Neural cell (in vitro differentiated cells): Measurements from ENCODE around the gene MGAM2. TPM values are rescaled to one million over a fixed set of nuclear protein-coding genes. Genes with fewer than 3 reads are reported as not detected.

Experiments used
- H2AFZ ChIP-seq: fragments of 200-600, 300-800 bp; sonication (generic), shearing (Covaris generic); 2 replicates; pipeline ENCODE4 v1.6.0; 2014; ENCODE audit warnings: low read depth, mild to moderate bottlenecking, antibody characterized with exemption, low read length, moderate library complexity
- H3F3A ChIP-seq: fragments of 200-600 bp; shearing (Covaris generic); 2 replicates; pipeline ENCODE4 v1.6.1; 2016; ENCODE audit warnings: mild to moderate bottlenecking, moderate library complexity, mixed read lengths, antibody characterized with exemption, low read length; ENCODE audit not compliant: insufficient read depth, poor library complexity, severe bottlenecking
- H3K27ac ChIP-seq: fragments of 200-600, 300-800 bp; sonication (generic), shearing (Covaris generic); 2 replicates; pipeline ENCODE4 v1.5.1; 2014; ENCODE audit warnings: mild to moderate bottlenecking, low read length, moderate library complexity
- H3K27me3 ChIP-seq: fragments of 300-800, 200-600 bp; sonication (generic), shearing (Covaris generic); 2 replicates; pipeline ENCODE4 v1.6.0; 2014; ENCODE audit warnings: mild to moderate bottlenecking, low read depth, low read length, moderate library complexity; ENCODE audit not compliant: insufficient read depth
- H3K36me3 ChIP-seq: fragments of 300-800, 200-600 bp; sonication (generic), shearing (Covaris generic); 2 replicates; pipeline ENCODE4 v1.5.1; 2014; ENCODE audit warnings: mild to moderate bottlenecking, antibody characterized with exemption, low read length, moderate library complexity; ENCODE audit not compliant: insufficient read depth
- H3K4me2 ChIP-seq: fragments of 300-800, 200-600 bp; sonication (generic), shearing (Covaris generic); 2 replicates; pipeline ENCODE4 v1.6.0; 2014; ENCODE audit warnings: mild to moderate bottlenecking, low read length
- H3K4me3 ChIP-seq: fragments of 300-800, 200-600 bp; sonication (generic), shearing (Covaris generic); 2 replicates; pipeline ENCODE4 v1.5.1; 2014; ENCODE audit warnings: mild to moderate bottlenecking, low read length, moderate library complexity
- H3K79me2 ChIP-seq: fragments of 200-600 bp; shearing (Covaris generic); replicated peaks from 2 replicates; pipeline ENCODE4 v1.6.0; 2014; ENCODE audit warnings: mild to moderate bottlenecking, low read length, moderate library complexity; ENCODE audit not compliant: insufficient read depth
- H3K9ac ChIP-seq: fragments of 300-800, 200-600 bp; sonication (generic), shearing (Covaris generic); 2 replicates; pipeline ENCODE4 v1.6.1; 2016; ENCODE audit warnings: mild to moderate bottlenecking, low read length, mixed read lengths
- H3K9me2 ChIP-seq: fragments of 200-600 bp; shearing (Covaris generic); 2 replicates; pipeline ENCODE4 v1.6.1; 2016; ENCODE audit warnings: mild to moderate bottlenecking, low read length, mixed read lengths; ENCODE audit not compliant: insufficient read depth
- H3K9me3 ChIP-seq: fragments of 200-600, 300-800 bp; sonication (generic), shearing (Covaris generic); 2 replicates; pipeline ENCODE4 v1.6.1; 2016; ENCODE audit warnings: mild to moderate bottlenecking, mixed run types, low read length, moderate library complexity, mixed read lengths
- H4K20me1 ChIP-seq: fragments of 200-600 bp; shearing (Covaris generic); 2 replicates; pipeline ENCODE4 v1.6.1; 2016; ENCODE audit warnings: mild to moderate bottlenecking, mixed run types; ENCODE audit not compliant: insufficient read depth
- CTCF ChIP-seq: fragments of 450-650 bp; IDR thresholded peaks from 2 replicates; pipeline ENCODE4 v1.5.1; 2014; ENCODE audit warnings: antibody characterized with exemption, mild to moderate bottlenecking, moderate library complexity; ENCODE audit not compliant: poor library complexity, severe bottlenecking
- EP300 ChIP-seq: fragments of 450-650 bp; conservative IDR thresholded peaks from 2 replicates; pipeline ENCODE4 v1.6.1; 2014; ENCODE audit warnings: antibody characterized with exemption, mild to moderate bottlenecking, moderate library complexity; ENCODE audit not compliant: poor library complexity, severe bottlenecking
- EZH2 ChIP-seq: fragments of 200-600, 300-800 bp; shearing (Covaris generic), sonication (generic); IDR thresholded peaks from 2 replicates; pipeline ENCODE4 v1.6.1; 2014; ENCODE audit warnings: antibody characterized with exemption, low read length, borderline replicate concordance, mild to moderate bottlenecking; ENCODE audit not compliant: insufficient read depth, poor library complexity, severe bottlenecking
- MXI1 ChIP-seq: fragments of 450-650 bp; conservative IDR thresholded peaks from 2 replicates; pipeline ENCODE4 v1.6.1; 2014; ENCODE audit warnings: antibody characterized with exemption, mild to moderate bottlenecking; ENCODE audit not compliant: poor library complexity, severe bottlenecking
- POLR2AphosphoS5 ChIP-seq: IDR thresholded peaks from 2 replicates; pipeline ENCODE4 v1.6.1; 2012
- RAD21 ChIP-seq: fragments of 450-650 bp; conservative IDR thresholded peaks from 2 replicates; pipeline ENCODE4 v1.6.1; 2014; ENCODE audit warnings: antibody characterized with exemption, mild to moderate bottlenecking, moderate library complexity
- REST ChIP-seq: IDR thresholded peaks from 2 replicates; pipeline ENCODE4 v1.6.1; 2012; ENCODE audit warnings: borderline replicate concordance
- SMC3 ChIP-seq: fragments of 450-650 bp; conservative IDR thresholded peaks from 2 replicates; pipeline ENCODE4 v1.6.1; 2014; ENCODE audit warnings: antibody characterized with exemption, mild to moderate bottlenecking, moderate library complexity; ENCODE audit not compliant: poor library complexity
- TAF1 ChIP-seq: IDR thresholded peaks from 2 replicates; pipeline ENCODE4 v1.6.1; 2012; ENCODE audit warnings: low read depth
- polyA plus RNA-seq: library from polyadenylated mRNA; depleted of rRNA; stranded (reverse); fragments of >200 nt; gene quantifications from 2 replicates; pipeline ENCODE4 v1.2.3, GENCODE V29; 2014

MGAM2 gene
- polyA plus RNA-seq, 1 donor from 2014 or later = 0.76 TPM

- H3K36me3 ChIP-seq = no peaks in the 10 kb centered on the region
- no peaks in the 10 kb centered on the region for H4K20me1 ChIP-seq
- H3F3A ChIP-seq = no peaks in the 10 kb centered on the region
- no peaks in the 10 kb centered on the region for H3K27me3 ChIP-seq
- H3K9ac ChIP-seq = no peak overlapping the region
- no peak overlapping the region for H2AFZ ChIP-seq
- H3K9me2 ChIP-seq = no peaks in the 10 kb centered on the region
- H3K4me3 ChIP-seq = no peak overlapping the region
- no peak overlapping the region for H3K27ac ChIP-seq
- no peaks in the 10 kb centered on the region for H3K79me2 ChIP-seq
- no peak for TF ChIP-seq SMC3
- no peak for TF ChIP-seq TAF1
- TF ChIP-seq CTCF = no peak
- H3K4me2 ChIP-seq = no peak overlapping the region
- H3K9me3 ChIP-seq = no peaks in the 10 kb centered on the region
These were observed 22.2 kb downstream of the MGAM2 start for GRCh38 chr7:142133731-142134148.

GRCh38 chr7:142134909-142135308 is 23.4 kb downstream of the MGAM2 start:
- Histone ChIP-seq H3K36me3 (no peaks in the 10 kb centered on the region), H3K27me3 (no peaks in the 10 kb centered on the region), H2AFZ (no peak overlapping the region), H4K20me1 (no peaks in the 10 kb centered on the region), H3K79me2 (no peaks in the 10 kb centered on the region), H3F3A (no peaks in the 10 kb centered on the region), H3K4me2 (no peak overlapping the region), H3K27ac (no peak overlapping the region), H3K4me3 (no peak overlapping the region), H3K9me2 (no peaks in the 10 kb centered on the region), H3K9ac (no peak overlapping the region), H3K9me3 (no peaks in the 10 kb centered on the region)
- TF ChIP-seq EZH2 (no peak), EP300 (no peak), POLR2AphosphoS5 (no peak), SMC3 (no peak), CTCF (no peak), MXI1 (no peak), TAF1 (no peak), RAD21 (no peak), REST (no peak)
